Neuron (in vitro differentiated cells): ENCODE results near the gene NKG7.
A peak's percentile ranks its signal among the peaks of the same experiment; 100 is the strongest.

Source experiments
- H2AFZ ChIP-seq: one replicate; pipeline ENCODE4 v1.6.1; 2013; ENCODE audit warnings: low read depth, mild to moderate bottlenecking, inconsistent platforms, low read length, moderate library complexity
- H3K27me3 ChIP-seq: one replicate; pipeline ENCODE4 v1.6.1; 2013; ENCODE audit warnings: low read length; ENCODE audit not compliant: insufficient read depth
- H3K36me3 ChIP-seq: one replicate; pipeline ENCODE4 v1.6.1; 2013; ENCODE audit warnings: low read length; ENCODE audit not compliant: insufficient read depth
- H3K4me1 ChIP-seq: one replicate; pipeline ENCODE4 v1.6.1; 2013; ENCODE audit warnings: low read length; ENCODE audit not compliant: insufficient read depth
- H3K4me3 ChIP-seq: 2 replicates; pipeline ENCODE4 v1.5.1; 2013; ENCODE audit warnings: mild to moderate bottlenecking, low read length, moderate library complexity
- H3K9me3 ChIP-seq: one replicate; pipeline ENCODE4 v1.6.1; 2013; ENCODE audit warnings: low read length

The NKG7 gene

GRCh38 chr19:51342631-51343569 is 29.6 kb downstream of the NKG7 start:
- H3K9me3 ChIP-seq = no peaks in the 10 kb centered on the region
- peaks cover 3% of the 10 kb centered on the region for H3K27me3 ChIP-seq
- no peak overlapping the region for H3K4me3 ChIP-seq
- peaks cover 3% of the 10 kb centered on the region for H3K36me3 ChIP-seq
- H2AFZ ChIP-seq = no peak overlapping the region
- no peaks in the 10 kb centered on the region for H3K4me1 ChIP-seq

- no peaks in the 10 kb centered on the region for H3K4me1 ChIP-seq
- H3K27me3 ChIP-seq = peaks cover 3% of the 10 kb centered on the region
- H2AFZ ChIP-seq = no peak within 1 kb of the TSS
- no peak within 1 kb of the TSS for H3K4me3 ChIP-seq
- H3K36me3 ChIP-seq = peaks cover 3% of the 10 kb centered on the region
- no peaks in the 10 kb centered on the region for H3K9me3 ChIP-seq
Observed at GRCh38 chr19:51341976-51342580, 30.4 kb downstream of the NKG7 start, which contains the start of gene VSIG10L. Gene VSIG10L (minus strand): TSS chr19:51342139. CDS start chr19:51342124, 15 bp downstream.

GRCh38 chr19:51341066-51341465 is 31.4 kb downstream of the NKG7 start:
- H3K4me3 ChIP-seq = no peak overlapping the region
- H3K9me3 ChIP-seq = no peaks in the 10 kb centered on the region
- H3K36me3 ChIP-seq = peaks cover 3% of the 10 kb centered on the region
- no peak overlapping the region for H2AFZ ChIP-seq
- peaks cover 3% of the 10 kb centered on the region for H3K27me3 ChIP-seq
- no peaks in the 10 kb centered on the region for H3K4me1 ChIP-seq

- H3K27me3 ChIP-seq = peaks cover 3% of the 10 kb centered on the region
- peak overlapping the region; percentile 93 for H2AFZ ChIP-seq
- H3K9me3 ChIP-seq = no peaks in the 10 kb centered on the region
- H3K4me1 ChIP-seq = no peaks in the 10 kb centered on the region
- H3K4me3 ChIP-seq = peak overlapping the region; percentile 62
- H3K36me3 ChIP-seq = no peaks in the 10 kb centered on the region
Observed at GRCh38 chr19:51339687-51340656, 32.5 kb downstream of the NKG7 start.

GRCh38 chr19:51339313-51339686 is 33.2 kb downstream of the NKG7 start:
- H3K36me3 ChIP-seq = no peaks in the 10 kb centered on the region
- peaks cover 3% of the 10 kb centered on the region for H3K27me3 ChIP-seq
- no peaks in the 10 kb centered on the region for H3K9me3 ChIP-seq
- H2AFZ ChIP-seq = peak overlapping the region; percentile 93
- no peaks in the 10 kb centered on the region for H3K4me1 ChIP-seq
- peak overlapping the region; percentile 62 for H3K4me3 ChIP-seq

- peaks cover 3% of the 10 kb centered on the region for H3K27me3 ChIP-seq
- no peaks in the 10 kb centered on the region for H3K4me1 ChIP-seq
- peak overlapping the region; percentile 93 for H2AFZ ChIP-seq
- no peaks in the 10 kb centered on the region for H3K36me3 ChIP-seq
- H3K9me3 ChIP-seq = no peaks in the 10 kb centered on the region
- H3K4me3 ChIP-seq = peak overlapping the region; percentile 62
Observed at GRCh38 chr19:51338563-51339312, 33.7 kb downstream of the NKG7 start.

- Histone ChIP-seq H3K27me3 (peaks cover 3% of the 10 kb centered on the region), H2AFZ (no peak overlapping the region), H3K4me1 (no peaks in the 10 kb centered on the region), H3K4me3 (peak overlapping the region; percentile 62), H3K9me3 (no peaks in the 10 kb centered on the region), H3K36me3 (no peaks in the 10 kb centered on the region)
Observed at GRCh38 chr19:51337861-51338562, 34.4 kb downstream of the NKG7 start.

- Histone ChIP-seq H3K4me3 (no peak overlapping the region), H3K9me3 (no peaks in the 10 kb centered on the region), H3K27me3 (peaks cover 3% of the 10 kb centered on the region), H2AFZ (no peak overlapping the region), H3K36me3 (no peaks in the 10 kb centered on the region), H3K4me1 (no peaks in the 10 kb centered on the region)
Observed at GRCh38 chr19:51337141-51337860, 35.2 kb downstream of the NKG7 start.

- Histone ChIP-seq H3K27me3 (no peaks in the 10 kb centered on the region), H3K4me3 (no peak overlapping the region), H3K36me3 (no peaks in the 10 kb centered on the region), H2AFZ (no peak overlapping the region), H3K4me1 (no peaks in the 10 kb centered on the region), H3K9me3 (no peaks in the 10 kb centered on the region)
Observed at GRCh38 chr19:51333836-51334460, 38.5 kb downstream of the NKG7 start.

- peaks cover 8% of the 10 kb centered on the region for H3K27me3 ChIP-seq
- H3K4me1 ChIP-seq = no peaks in the 10 kb centered on the region
- H3K36me3 ChIP-seq = no peaks in the 10 kb centered on the region
- no peak overlapping the region for H3K4me3 ChIP-seq
- no peak overlapping the region for H2AFZ ChIP-seq
- no peaks in the 10 kb centered on the region for H3K9me3 ChIP-seq
Observed at GRCh38 chr19:51331716-51332115, 40.7 kb downstream of the NKG7 start.

GRCh38 chr19:51331193-51331592 is 41.3 kb downstream of the NKG7 start:
- H3K4me1 ChIP-seq = no peaks in the 10 kb centered on the region
- no peak overlapping the region for H2AFZ ChIP-seq
- no peaks in the 10 kb centered on the region for H3K36me3 ChIP-seq
- peaks cover 8% of the 10 kb centered on the region for H3K27me3 ChIP-seq
- no peak overlapping the region for H3K4me3 ChIP-seq
- H3K9me3 ChIP-seq = no peaks in the 10 kb centered on the region
